Thyroid gland (tissue), 4 donors: ENCODE data around the gene TRMT2B. TPM values are rescaled to one million over a fixed set of nuclear protein-coding genes. Genes with fewer than 3 reads are reported as not detected.
"Not testable (repeated sequence)": the region's sequence is repeated elsewhere in the genome, so short reads cannot be mapped to it uniquely, and the experiment has no call there.

Experiments used
- DNase-seq, 2 donors: peaks; one replicate each; pipeline ENCODE4 v3.0.0-alpha.2; 2019
- H3K27ac ChIP-seq, 3 donors: fragments of 200-600 bp; sonication (generic); 1 replicate in 2 of 3; 2 replicates in 1 of 3; pipeline ENCODE4 v1.5.1; 2016 to 2019; ENCODE audit warnings: mild to moderate bottlenecking in 1 of 3, moderate library complexity in 1 of 3
- H3K27me3 ChIP-seq: fragments of 200-600 bp; sonication (generic); one replicate; pipeline ENCODE4 v1.5.1; 2019
- H3K36me3 ChIP-seq, 2 donors: fragments of 200-600 bp; sonication (generic); one replicate each; pipeline ENCODE4 v1.5.1; 2016 to 2019
- H3K4me1 ChIP-seq, 2 donors: fragments of 200-600 bp; sonication (generic); one replicate each; pipeline ENCODE4 v1.5.1; 2017 to 2019
- H3K4me3 ChIP-seq, 3 donors: fragments of 200-600 bp; sonication (generic); replicated peaks in 1 of 3; 1 replicate in 2 of 3; 2 replicates in 1 of 3; pipeline ENCODE4 v1.5.1; 2016; ENCODE audit warnings: mild to moderate bottlenecking in 1 of 3
- H3K9me3 ChIP-seq: fragments of 200-600 bp; sonication (generic); one replicate; pipeline ENCODE4 v1.5.1; 2017
- POLR2A ChIP-seq, 2 donors: fragments of 450-650 bp; IDR thresholded peaks; one replicate each; pipeline ENCODE4 v1.6.1; 2017; ENCODE audit warnings: antibody characterized with exemption in 2 of 2, mild to moderate bottlenecking in 2 of 2, moderate library complexity in 1 of 2
- whole genome bisulfite sequencing, 2 donors: methylation state at CpG; one replicate each; pipeline ENCODE4 v1.1.5; 2017; 5-methylcytosine and 5-hydroxymethylcytosine counted together
- intact Hi-C: fragments of 100-400 bp; cut with DNase I; formaldehyde crosslinking; loops from one replicate; pipeline ENCODE4 v1.15.1; 2023
- total RNA-seq, 4 donors: library from RNA; depleted of rRNA; stranded (reverse); fragments of >200 nt; gene quantifications; one replicate each; pipeline ENCODE4 v1.2.3, GENCODE V29; 2016
- TF ChIP-seq, protein P1 (sequence below), 6 experiments: fragments of 200-600 bp in 3 of 6; fragments of 450-650 bp in 3 of 6; sonication (generic) in 3 of 6; IDR thresholded peaks; one replicate each; pipeline ENCODE4 v1.5.1; 2016 to 2019; ENCODE audit warnings: antibody characterized with exemption in 6 of 6, mild to moderate bottlenecking in 2 of 6, inconsistent platforms in 1 of 6, moderate library complexity in 1 of 6

The TRMT2B gene
- total RNA-seq, 4 donors from 2014 or later = 26.2 to 32.8 (median 29.1) TPM

DNA sequence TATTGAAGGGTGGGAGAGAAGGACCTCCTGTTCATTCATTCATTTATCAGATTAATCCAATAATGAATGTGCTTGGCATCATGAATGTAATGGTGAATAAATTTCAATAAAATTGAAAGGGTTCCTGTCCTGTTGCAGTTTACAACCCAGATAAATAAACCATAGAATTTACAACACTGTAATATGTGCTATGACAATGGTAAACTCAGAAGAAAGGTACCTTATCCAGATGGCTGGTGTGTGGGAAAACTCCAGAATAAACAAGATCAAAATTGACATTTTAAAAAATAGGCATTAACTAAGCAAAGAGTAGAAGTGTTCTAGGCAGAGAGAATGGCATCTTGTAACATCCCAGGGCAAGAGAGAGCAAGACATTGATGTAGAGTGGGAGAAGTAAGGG is 67.1 kb downstream of the TRMT2B start:
- no peak for TF ChIP-seq POLR2A (IDR thresholded peaks at IDR 0.05)
- TF ChIP-seq, protein P1, sequence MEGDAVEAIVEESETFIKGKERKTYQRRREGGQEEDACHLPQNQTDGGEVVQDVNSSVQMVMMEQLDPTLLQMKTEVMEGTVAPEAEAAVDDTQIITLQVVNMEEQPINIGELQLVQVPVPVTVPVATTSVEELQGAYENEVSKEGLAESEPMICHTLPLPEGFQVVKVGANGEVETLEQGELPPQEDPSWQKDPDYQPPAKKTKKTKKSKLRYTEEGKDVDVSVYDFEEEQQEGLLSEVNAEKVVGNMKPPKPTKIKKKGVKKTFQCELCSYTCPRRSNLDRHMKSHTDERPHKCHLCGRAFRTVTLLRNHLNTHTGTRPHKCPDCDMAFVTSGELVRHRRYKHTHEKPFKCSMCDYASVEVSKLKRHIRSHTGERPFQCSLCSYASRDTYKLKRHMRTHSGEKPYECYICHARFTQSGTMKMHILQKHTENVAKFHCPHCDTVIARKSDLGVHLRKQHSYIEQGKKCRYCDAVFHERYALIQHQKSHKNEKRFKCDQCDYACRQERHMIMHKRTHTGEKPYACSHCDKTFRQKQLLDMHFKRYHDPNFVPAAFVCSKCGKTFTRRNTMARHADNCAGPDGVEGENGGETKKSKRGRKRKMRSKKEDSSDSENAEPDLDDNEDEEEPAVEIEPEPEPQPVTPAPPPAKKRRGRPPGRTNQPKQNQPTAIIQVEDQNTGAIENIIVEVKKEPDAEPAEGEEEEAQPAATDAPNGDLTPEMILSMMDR (IDR thresholded peaks at IDR 0.05) = no peak
- Histone ChIP-seq H3K9me3 (no peaks in the 10 kb centered on the region), H3K4me3 (no peak overlapping the region), H3K27me3 (no peaks in the 10 kb centered on the region), H3K36me3 (no peaks in the 10 kb centered on the region), H3K27ac (no peak overlapping the region), H3K4me1 (no peaks in the 10 kb centered on the region)
- intact Hi-C loops = no loop called here
- DNase-seq = no peak

DNA sequence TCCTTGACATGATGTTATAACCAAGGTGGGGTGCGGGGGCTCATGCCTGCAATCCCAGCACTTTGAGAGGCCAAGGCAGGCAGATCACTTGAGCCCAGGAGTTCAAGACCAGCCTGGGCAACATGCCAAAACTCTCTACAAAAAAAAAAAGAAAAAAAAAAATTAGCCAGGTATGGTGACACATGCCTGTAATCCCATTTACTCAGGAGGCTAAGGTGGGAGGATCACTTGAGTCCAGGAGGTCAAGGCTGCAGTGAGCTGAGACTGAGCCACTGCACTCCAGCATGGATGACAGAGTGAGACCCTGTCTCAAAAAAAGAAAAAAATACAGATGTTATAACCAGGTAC is 70.4 kb downstream of the TRMT2B start:
- H3K4me3 ChIP-seq, H3K27me3 ChIP-seq, intact Hi-C loops, H3K36me3 ChIP-seq, H3K27ac ChIP-seq, H3K4me1 ChIP-seq, H3K9me3 ChIP-seq: not testable (repeated sequence)
- DNase-seq = peak; percentile 1 to 3
- 70 to 71% methylated on average over 1 of the region's 1 CpG for WGBS, 2 donors

- DNase-seq = peak; percentile 21 to 33
- H3K36me3 ChIP-seq = no peaks in the 10 kb centered on the region
- H3K9me3 ChIP-seq = no peaks in the 10 kb centered on the region
- no peaks in the 10 kb centered on the region for H3K27me3 ChIP-seq
- TF ChIP-seq, protein P1 (IDR thresholded peaks at IDR 0.05) = no peak
- no peak for TF ChIP-seq POLR2A (IDR thresholded peaks at IDR 0.05)
- no peak overlapping the region for H3K4me3 ChIP-seq
- intact Hi-C loops = no loop called here
- no peak overlapping the region for H3K27ac ChIP-seq
- no peaks in the 10 kb centered on the region for H3K4me1 ChIP-seq
- 85% methylated on average over 6 of the region's 6 CpGs; no CpG with 5 or more reads in 1 of the 2 donors for WGBS, 2 donors
Observed at GRCh38 chrX:100980608-100981497, 71.1 kb downstream of the TRMT2B start.

GRCh38 chrX:100979881-100980607 is 71.9 kb downstream of the TRMT2B start:
- no peak for TF ChIP-seq POLR2A (IDR thresholded peaks at IDR 0.05)
- TF ChIP-seq, protein P1 (IDR thresholded peaks at IDR 0.05) = no peak
- Histone ChIP-seq H3K9me3 (no peaks in the 10 kb centered on the region), H3K36me3 (no peaks in the 10 kb centered on the region), H3K4me3 (no peak overlapping the region), H3K27ac (no peak overlapping the region), H3K27me3 (no peaks in the 10 kb centered on the region), H3K4me1 (no peaks in the 10 kb centered on the region)
- DNase-seq = no peak
- WGBS, 2 donors = 50 to 73% methylated on average over 2 to 3 of the region's 3 CpGs
- intact Hi-C loops = no loop called here

- no peak overlapping the region for H3K4me3 ChIP-seq
- H3K9me3 ChIP-seq = no peaks in the 10 kb centered on the region
- H3K27me3 ChIP-seq = no peaks in the 10 kb centered on the region
- no peak for DNase-seq
- H3K27ac ChIP-seq = no peak overlapping the region
- no peaks in the 10 kb centered on the region for H3K4me1 ChIP-seq
- 93 to 100% methylated on average over 1 of the region's 1 CpG for WGBS, 2 donors
- no peak for TF ChIP-seq POLR2A (IDR thresholded peaks at IDR 0.05)
- TF ChIP-seq, protein P1 (IDR thresholded peaks at IDR 0.05) = no peak
- H3K36me3 ChIP-seq = no peaks in the 10 kb centered on the region
- intact Hi-C loops = no loop called here
Observed at GRCh38 chrX:100976211-100976610, 75.7 kb downstream of the TRMT2B start.
